HG02759 (cell line): Measurements from ENCODE around the gene TMA7B.
"Not testable (repeated sequence)": the region's sequence is repeated elsewhere in the genome, so short reads cannot be mapped to it uniquely, and the experiment has no call there.

Experiments used
- ATAC-seq: cut with Tn5 transposase; IDR thresholded peaks from one replicate; pipeline ENCODE4 v1.9.1; 2021; ENCODE audit warnings: mild to moderate bottlenecking, moderate library complexity; ENCODE audit not compliant: unreplicated experiment

The TMA7B gene

DNA sequence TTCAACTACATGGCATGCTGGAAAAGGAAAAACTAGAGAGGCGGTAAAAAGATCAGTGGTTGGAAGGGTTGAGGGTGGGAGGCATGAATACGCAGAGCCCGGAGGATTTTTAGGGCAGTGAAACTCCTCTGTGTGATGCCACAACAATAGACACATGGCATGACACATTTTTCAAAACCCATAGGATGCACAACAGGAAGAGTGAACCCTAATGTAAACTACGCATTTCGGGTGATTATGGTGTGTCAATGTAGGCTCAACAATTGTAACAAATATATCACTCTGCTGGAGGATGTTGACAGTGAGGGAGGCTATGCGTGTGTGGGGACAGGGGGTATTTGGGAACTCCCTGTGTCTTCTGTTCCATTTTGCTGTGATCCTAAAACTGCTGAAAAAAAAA is 18.9 kb downstream of the TMA7B start:
- ATAC-seq = no peak

GRCh38 chr22:39979458-39979857 is 19.3 kb downstream of the TMA7B start:
- no peak for ATAC-seq

GRCh38 chr22:39980596-39980995 is 20.4 kb downstream of the TMA7B start:
- ATAC-seq = no peak

DNA sequence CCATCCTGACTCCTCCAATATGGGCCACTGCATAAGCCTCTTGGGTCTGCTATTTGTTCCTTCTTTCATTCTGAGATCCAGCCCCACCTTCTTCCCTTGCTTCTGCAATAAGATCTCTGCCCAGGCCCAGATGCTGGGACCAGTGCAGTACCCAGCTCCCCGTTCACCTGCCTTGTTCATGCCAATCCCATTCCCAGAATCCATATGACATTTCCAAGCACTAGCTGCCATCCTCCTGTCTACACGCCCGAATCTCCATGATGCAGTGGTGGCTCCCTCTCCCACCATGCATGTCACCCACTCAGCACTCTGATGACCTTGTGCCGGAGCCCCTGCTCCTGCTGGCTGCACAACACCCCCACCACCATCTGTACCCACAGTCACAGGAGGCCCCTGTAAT is 23.1 kb downstream of the TMA7B start:
- no peak for ATAC-seq

DNA sequence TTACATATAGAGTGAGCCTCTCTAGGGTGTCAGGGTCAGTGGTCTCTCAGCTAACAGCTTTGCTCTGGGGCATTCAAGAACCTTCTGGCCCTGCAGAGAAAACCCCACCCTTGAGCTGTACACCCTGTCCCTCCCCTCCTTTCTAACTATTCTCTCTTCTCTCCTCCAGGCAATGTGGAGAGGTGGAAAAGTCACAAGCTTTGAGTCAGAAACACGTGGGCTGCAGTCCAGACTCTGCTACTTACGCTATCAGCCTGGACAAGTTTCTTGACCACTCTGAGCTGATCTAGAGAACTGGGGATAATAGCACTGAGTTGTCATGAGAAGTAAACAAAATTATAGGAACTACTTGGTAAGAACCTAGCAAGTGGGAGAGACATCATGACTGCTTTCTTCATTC is 23.8 kb downstream of the TMA7B start:
- no peak for ATAC-seq

DNA sequence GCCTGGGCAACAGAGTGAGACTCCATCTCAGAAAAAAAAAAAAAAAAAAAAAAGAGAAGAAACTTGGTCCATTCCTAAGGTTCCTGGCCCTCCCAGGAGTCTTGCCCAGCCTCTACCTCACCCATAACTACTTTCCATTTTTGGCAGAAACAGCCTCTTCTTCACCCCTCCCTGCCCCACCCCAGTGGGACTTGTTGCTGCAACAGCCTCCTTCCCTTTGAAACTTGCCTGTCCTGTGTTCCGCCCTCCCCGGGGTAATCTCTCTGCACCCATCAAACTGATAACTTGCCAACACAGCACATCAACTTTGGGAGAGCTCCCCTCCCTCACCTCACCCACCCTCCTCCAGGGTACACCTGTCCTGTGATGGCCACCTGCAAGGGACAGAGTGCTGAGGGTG is 24.5 kb downstream of the TMA7B start:
- no peak for ATAC-seq

DNA sequence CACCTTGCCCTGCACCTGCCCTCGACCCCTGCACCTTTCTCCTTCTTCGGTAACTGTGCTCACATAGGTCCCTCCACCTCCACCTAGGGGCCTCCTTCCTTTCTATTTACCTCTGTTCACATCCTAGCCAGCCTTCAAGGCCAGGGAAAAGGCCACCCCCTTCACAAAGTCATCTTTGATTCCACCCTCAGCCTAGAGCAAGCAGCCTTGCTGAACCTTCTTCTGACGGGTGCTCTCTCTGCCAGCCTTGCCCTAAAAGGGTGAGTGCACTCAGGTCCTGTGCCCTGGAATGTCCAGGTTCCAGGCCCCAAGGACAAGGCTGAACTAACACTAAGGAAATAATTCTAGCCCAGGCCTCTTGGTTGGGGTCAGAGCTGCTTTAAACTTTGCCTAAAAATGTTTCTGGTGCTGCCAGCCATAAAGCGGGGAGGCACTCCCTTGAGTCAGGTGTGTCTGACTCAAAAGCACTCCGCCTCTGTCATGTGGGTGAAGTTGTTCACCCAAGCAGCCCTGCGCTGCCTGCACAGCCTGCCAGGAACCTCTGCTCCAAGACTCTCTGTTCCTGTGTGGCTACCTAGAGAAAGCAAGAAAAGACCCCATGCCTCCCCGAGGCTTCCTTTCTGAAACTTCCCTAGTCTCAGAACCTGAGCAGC is 25.3 kb downstream of the TMA7B start:
- no peak for ATAC-seq

DNA sequence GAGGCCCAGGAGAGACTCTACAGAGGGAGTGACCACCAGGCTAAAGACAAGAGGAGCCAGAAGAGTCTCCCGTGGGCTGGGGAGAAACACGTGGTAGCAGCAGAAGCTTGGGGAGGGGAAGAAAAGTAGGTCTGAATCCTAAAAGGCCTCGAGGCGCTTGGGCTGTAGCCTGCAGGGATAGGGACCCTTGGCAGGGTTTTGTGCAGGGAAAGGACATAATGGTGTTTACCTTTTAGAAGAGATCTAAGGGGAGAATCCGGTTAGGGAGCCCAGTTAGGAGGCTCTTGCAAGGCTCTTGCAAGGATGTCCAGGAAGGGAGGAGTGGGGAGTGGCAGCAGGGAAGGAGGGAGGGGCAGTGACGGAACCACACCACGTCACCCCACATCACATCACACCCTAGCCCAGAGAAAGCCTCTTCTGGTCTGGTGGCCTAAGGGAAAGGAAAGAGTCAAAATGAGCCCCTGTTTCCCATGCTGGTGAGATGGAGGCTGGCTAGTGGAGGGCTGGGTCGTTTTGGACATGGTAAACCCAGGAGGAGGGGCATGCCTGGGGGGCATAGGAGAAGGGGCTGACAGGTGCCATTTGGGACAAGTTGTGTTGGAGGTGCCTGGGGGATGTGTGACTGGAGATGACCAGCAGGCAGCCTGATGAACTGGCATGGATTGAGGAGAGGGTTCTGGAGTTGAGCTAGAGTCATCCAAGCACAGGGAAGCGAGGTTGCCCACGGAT is 28.4 kb downstream of the TMA7B start:
- ATAC-seq = no peak

GRCh38 chr22:39989633-39990032 is 29.4 kb downstream of the TMA7B start:
- ATAC-seq = no peak

DNA sequence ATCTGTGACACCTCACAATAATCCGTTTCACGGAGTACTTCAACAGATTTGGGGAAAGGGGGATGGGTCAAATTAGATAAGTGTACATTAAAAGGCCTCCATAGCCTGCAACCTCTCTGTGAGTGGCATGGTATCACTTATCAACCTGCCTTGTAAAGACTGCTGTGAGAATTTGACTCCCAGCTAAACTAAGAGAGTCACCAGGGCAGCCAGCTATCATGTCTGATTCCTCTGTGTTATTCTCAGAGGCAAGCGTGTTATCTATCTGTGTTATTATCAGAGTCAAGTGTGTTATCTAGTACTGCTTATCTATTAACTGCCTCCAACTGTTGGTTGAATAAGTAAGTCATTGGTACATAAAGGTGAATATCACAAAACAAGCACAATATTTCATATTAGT is 30.5 kb downstream of the TMA7B start:
- no peak for ATAC-seq

GRCh38 chr22:39991159-39991860 is 31.1 kb downstream of the TMA7B start:
- ATAC-seq = no peak

DNA sequence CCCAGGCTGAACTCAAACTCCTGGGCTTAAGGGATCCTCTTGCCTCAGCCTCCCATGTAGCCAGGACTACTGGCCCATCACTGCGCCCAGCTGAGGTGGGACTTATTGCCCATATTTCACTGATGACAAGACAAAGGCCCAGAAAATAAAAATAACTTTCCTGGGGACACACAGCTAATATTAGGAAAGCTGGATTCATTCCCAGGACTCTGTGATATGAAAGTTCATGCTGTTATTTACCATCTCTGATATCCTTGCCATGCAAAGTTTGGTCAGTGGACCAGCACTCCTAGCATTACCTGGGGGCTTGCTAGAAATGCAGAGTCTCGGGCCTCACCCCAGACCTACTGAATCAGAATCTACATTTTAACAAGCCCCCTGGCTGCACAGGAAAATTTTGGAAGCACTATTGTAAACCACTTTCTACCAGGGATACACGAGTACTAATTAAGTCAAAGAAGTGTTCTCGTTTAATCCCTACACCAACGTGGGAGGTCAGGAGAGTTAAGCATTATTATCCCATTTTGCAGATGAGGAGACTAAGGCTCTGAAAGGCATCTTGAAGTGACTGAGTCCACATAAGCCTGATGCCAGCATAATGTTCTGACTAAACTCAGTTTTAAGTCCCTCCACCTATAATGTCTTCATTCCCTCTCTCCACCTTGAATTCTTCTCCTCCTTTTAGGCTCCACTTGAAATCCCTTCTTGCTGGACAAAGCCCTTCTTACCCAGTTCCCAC is 32.1 kb downstream of the TMA7B start:
- no peak for ATAC-seq

DNA sequence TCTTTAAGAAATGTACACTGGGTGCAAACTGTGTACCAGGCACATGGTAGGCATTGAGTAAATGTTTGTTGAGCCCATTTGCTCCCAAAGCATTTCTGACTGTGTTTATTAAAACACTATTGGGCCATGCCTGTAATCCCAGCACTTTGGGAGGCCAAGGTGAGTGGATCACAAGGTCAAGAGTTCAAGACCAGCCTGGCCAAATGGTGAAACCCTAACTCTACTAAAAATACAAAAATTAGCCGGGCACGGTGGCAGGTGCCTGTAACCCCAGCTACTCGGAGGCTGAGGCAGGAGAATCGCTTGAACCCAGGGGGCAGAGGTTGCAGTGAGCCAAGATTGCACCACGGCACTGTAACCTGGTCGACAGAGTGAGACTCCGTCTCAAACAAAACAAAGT is 32.7 kb downstream of the TMA7B start:
- not testable (repeated sequence) for ATAC-seq

GRCh38 chr22:39994041-39994565 is 33.9 kb downstream of the TMA7B start:
- no peak for ATAC-seq

GRCh38 chr22:39994566-39995392 is 34.6 kb downstream of the TMA7B start, which contains the start of gene FAM83F:
FAM83F (plus strand) TSS chr22:39994954; CDS start chr22:39995043, 89 bp downstream.
- ATAC-seq = no peak

DNA sequence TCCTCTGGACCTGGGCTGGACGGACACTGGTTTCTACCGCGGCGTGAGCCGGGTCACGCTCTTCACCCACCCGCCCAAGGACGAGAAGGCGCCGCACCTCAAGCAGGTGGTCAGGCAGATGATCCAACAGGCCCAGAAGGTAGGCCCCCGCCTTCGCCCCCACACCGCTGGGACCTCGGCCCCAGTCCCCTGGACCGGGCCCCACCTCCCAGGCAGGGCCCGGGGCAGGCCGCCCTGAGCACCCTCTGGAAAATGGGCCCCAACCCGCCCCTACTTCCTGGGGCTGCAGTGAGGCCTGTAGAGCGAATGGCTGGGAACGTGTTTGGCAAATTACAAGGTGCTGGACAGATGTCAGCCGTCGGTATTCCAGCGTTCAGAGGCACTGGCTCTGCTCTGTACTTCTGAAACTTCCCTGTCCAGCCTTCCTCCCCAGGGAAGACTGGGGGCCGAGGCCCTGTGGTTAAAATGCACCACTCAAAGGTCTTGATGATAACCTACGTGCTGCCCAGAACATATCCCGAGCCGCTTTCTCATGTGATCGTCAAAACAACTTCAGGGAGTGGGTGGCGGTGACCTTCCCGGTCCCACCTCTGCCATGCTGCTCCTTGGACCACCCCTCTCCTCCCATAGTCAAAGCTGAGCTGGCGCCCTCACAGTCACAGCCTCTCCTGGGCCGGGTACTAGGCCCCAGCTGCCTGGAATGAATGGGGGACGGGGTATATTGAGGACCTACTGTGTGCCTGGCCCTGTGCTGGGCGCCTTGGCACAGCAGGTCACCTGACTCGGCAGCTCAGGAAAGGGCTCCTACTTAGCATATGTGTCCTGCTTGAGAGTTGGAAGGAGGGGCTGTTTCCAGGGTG is 35.4 kb downstream of the TMA7B start:
- no peak for ATAC-seq

GRCh38 chr22:39996732-39997131 is 36.5 kb downstream of the TMA7B start:
- no peak for ATAC-seq

- no peak for ATAC-seq
Measured at GRCh38 chr22:39997421-39997820, 37.2 kb downstream of the TMA7B start.
